C4-2B (cell line): ENCODE results near the gene AOAH.

Experiments
- CTCF ChIP-seq: fragments of 450-650 bp; conservative IDR thresholded peaks from 2 replicates; pipeline ENCODE4 v1.5.1; 2017; ENCODE audit warnings: mild to moderate bottlenecking
- ZFX ChIP-seq: fragments of 450-650 bp; IDR thresholded peaks from 2 replicates; pipeline ENCODE4 v1.6.1; 2017

- TF ChIP-seq CTCF (no peak), ZFX (no peak)
These were observed 46.4 kb downstream of the AOAH start for GRCh38 chr7:36677769-36678437.
